Caco-2 (cell line): Measurements from ENCODE around the gene HPX. TPM values are rescaled to one million over a fixed set of nuclear protein-coding genes. Genes with fewer than 3 reads are reported as not detected.
A peak's percentile ranks its signal among the peaks of the same experiment; 100 is the strongest.

Experiments
- BruUV-seq: library from RNA; stranded (reverse); fragments of 400-500 nt; replicated peaks from 2 replicates; lab custom pipeline; 2021; lab: Mats Ljungman, UMichigan
- CTCF ChIA-PET: fragments of 300-600 bp; sonication (Branson Sonifier 250); formaldehyde crosslinking; loops from one replicate; lab custom pipeline; 2022; ENCODE audit warnings: antibody characterized with exemption; lab: Charles Lee
- POLR2A ChIA-PET: fragments of 300-600 bp; sonication (Branson Sonifier 250); formaldehyde crosslinking; loops from one replicate; lab custom pipeline; 2022; ENCODE audit warnings: antibody characterized with exemption; lab: Charles Lee
- DNase-seq, 2 experiments: peaks; one replicate each; pipeline versions ENCODE4 v3.0.0 to v3.0.0-alpha.2; 2020 to 2022
- H3K27me3 ChIP-seq: replicated peaks from 2 replicates; pipeline ENCODE4 v1.6.0; 2011; ENCODE audit warnings: low read length; ENCODE audit not compliant: control insufficient read depth, insufficient read depth
- H3K36me3 ChIP-seq: 2 replicates; pipeline ENCODE4 v1.5.1; 2011; ENCODE audit warnings: low read length; ENCODE audit not compliant: control insufficient read depth, insufficient read depth
- H3K4me1 ChIP-seq: fragments of 250-450 bp; sonication (Bioruptor Pico); 2 replicates; pipeline ENCODE4 v1.5.1; 2020; ENCODE audit warnings: mild to moderate bottlenecking
- H3K4me3 ChIP-seq: 2 replicates; pipeline ENCODE4 v1.5.1; 2011; ENCODE audit warnings: low read depth, mild to moderate bottlenecking, control low read depth, low read length
- H3K9me3 ChIP-seq: fragments of 250-450 bp; sonication (Bioruptor Pico); 2 replicates; pipeline ENCODE4 v1.5.1; 2020; ENCODE audit warnings: mild to moderate bottlenecking, moderate library complexity
- H3K27ac Mint-ChIP-seq: one replicate; pipeline ENCODE4 v1.8.0; 2022; ENCODE audit warnings: mixed read lengths; ENCODE audit not compliant: unreplicated experiment
- H3K27me3 Mint-ChIP-seq: one replicate; pipeline ENCODE4 v1.8.0; 2022; ENCODE audit warnings: mixed read lengths; ENCODE audit not compliant: insufficient read depth, unreplicated experiment
- H3K36me3 Mint-ChIP-seq: one replicate; pipeline ENCODE4 v1.8.0; 2022; ENCODE audit warnings: mild to moderate bottlenecking, mixed read lengths; ENCODE audit not compliant: insufficient read depth, unreplicated experiment
- H3K4me1 Mint-ChIP-seq: one replicate; pipeline ENCODE4 v1.8.0; 2022; ENCODE audit warnings: low read depth, mixed read lengths; ENCODE audit not compliant: unreplicated experiment
- H3K4me3 Mint-ChIP-seq: one replicate; pipeline ENCODE4 v1.8.0; 2022; ENCODE audit warnings: mild to moderate bottlenecking, moderate library complexity, mixed read lengths; ENCODE audit not compliant: unreplicated experiment
- H3K9me3 Mint-ChIP-seq: one replicate; pipeline ENCODE4 v1.8.0; 2022; ENCODE audit warnings: mixed read lengths; ENCODE audit not compliant: unreplicated experiment
- intact Hi-C: fragments of 100-400 bp; cut with micrococcal nuclease; formaldehyde crosslinking; loops from one replicate; pipeline ENCODE4 v1.10.0; 2022; ENCODE audit not compliant: unreplicated experiment
- total RNA-seq: library from RNA; stranded (reverse); gene quantifications from 2 replicates; pipeline ENCODE4 v1.2.3, GENCODE V29; 2022
- TF ChIP-seq, protein P1 (sequence below), 2 experiments: fragments of 200-600 bp in 1 of 2; IDR thresholded peaks; 1 replicate in 1 of 2; 2 replicates in 1 of 2; pipeline versions ENCODE4 v1.5.1 to v1.8.0; 2011 to 2022; ENCODE audit warnings: antibody characterized with exemption in 1 of 2, control low read depth in 1 of 2, inconsistent platforms in 1 of 2, low read depth in 1 of 2, low read length in 1 of 2, mild to moderate bottlenecking in 1 of 2, moderate library complexity in 1 of 2; ENCODE audit not compliant: insufficient read depth in 1 of 2, severe bottlenecking in 1 of 2, unreplicated experiment in 1 of 2

HPX gene
- total RNA-seq, 1 experiment from 2014 or later, result 10.7 TPM

DNA sequence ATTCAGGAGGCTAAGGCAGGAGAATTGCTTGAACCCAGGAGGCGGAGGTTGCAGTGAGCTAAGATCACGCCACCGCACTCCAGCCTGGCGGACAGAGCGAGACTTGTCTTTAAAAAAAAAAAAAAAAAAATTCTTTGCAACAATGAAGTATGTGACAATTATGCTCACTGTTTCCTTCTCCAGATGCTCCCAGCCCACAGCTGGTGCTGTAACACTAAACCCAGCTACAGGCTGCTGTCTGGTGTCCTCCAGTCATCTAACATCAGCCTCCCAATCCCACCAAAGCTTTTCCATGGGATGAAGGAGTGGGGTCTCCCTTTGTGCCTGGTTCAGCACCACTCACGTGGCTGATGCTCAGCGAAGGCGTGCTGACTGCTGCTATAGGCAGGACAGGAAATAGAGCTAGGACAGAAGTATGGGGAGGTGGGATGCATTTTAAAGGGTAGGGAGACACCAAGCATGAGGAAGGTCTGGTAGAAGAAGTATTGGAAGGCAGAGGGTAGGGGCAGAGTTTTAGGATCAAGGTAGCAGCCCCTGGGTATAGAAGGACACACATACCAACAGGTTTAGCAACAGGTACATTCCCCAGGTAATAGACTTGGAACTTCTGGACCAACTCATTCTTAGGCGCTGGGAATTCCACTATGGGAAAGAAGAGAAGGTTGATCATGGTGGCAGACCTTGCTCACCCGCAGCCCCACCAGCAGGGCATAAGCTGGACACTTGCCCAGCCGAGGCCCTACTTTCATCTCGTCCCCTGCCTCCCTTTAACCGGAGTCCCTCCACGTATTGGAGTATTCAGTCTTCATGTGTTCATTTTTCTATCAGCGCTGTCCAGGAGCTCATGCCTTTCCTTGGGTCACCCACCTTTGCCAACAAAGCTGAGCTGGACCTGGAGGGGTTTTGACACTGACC lies 40.1 kb downstream of the HPX start:
- Mint-ChIP-seq H3K27ac (peak overlapping the region; percentile 26), H3K4me3 (no peak overlapping the region), H3K4me1 (peaks cover 62% of the 10 kb centered on the region), H3K27me3 (no peaks in the 10 kb centered on the region), H3K9me3 (no peaks in the 10 kb centered on the region), H3K36me3 (peaks cover 21% of the 10 kb centered on the region)
- intact Hi-C loops, result no loop called here
- TF ChIP-seq, protein P1, sequence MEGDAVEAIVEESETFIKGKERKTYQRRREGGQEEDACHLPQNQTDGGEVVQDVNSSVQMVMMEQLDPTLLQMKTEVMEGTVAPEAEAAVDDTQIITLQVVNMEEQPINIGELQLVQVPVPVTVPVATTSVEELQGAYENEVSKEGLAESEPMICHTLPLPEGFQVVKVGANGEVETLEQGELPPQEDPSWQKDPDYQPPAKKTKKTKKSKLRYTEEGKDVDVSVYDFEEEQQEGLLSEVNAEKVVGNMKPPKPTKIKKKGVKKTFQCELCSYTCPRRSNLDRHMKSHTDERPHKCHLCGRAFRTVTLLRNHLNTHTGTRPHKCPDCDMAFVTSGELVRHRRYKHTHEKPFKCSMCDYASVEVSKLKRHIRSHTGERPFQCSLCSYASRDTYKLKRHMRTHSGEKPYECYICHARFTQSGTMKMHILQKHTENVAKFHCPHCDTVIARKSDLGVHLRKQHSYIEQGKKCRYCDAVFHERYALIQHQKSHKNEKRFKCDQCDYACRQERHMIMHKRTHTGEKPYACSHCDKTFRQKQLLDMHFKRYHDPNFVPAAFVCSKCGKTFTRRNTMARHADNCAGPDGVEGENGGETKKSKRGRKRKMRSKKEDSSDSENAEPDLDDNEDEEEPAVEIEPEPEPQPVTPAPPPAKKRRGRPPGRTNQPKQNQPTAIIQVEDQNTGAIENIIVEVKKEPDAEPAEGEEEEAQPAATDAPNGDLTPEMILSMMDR (IDR thresholded peaks at IDR 0.05; ENCODE audit: insufficient read depth in 1 of 2, low read depth in 1 of 2, low read length in 1 of 2, severe bottlenecking in 1 of 2, unreplicated experiment in 1 of 2), result no peak
- no TSS peak for BruUV-seq
- Histone ChIP-seq H3K36me3 (peaks cover 1% of the 10 kb centered on the region; the same call in 1 of the 2 replicates), H3K27me3 (no peaks in the 10 kb centered on the region), H3K9me3 (no peaks in the 10 kb centered on the region), H3K4me3 (no peak overlapping the region), H3K4me1 (peaks cover 55% of the 10 kb centered on the region)
- ChIA-PET POLR2A (interaction anchor here (0.6 kb wide), 1 partner anchor 72 kb away, joined by 6 read pairs; no protein-coding TSS in a partner anchor), CTCF (no interaction called here)
- no peak for DNase-seq

DNA sequence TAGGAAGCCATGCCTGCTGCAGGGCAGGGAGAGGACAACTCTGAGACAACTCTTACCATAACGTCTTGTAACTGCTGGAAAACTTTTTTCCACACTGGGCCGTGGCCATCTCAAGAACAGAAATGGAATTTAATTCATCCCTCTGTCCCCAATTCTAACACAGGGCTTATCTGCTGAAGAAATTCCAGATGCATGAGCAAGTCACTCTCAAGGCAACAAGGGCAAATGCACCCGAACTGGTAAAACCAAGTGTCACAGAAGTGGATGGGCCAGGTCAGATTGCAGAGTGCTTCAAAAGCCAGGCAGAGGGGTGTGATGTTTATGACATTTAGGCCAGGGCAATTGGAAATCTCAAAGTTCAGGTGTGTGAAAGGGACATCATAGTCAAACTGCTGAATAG lies 43.2 kb downstream of the HPX start:
- Mint-ChIP-seq H3K4me1 (peaks cover 56% of the 10 kb centered on the region), H3K9me3 (no peaks in the 10 kb centered on the region), H3K36me3 (peaks cover 29% of the 10 kb centered on the region), H3K27ac (peak overlapping the region; percentile 79), H3K27me3 (no peaks in the 10 kb centered on the region), H3K4me3 (peak overlapping the region; percentile 6)
- ChIA-PET POLR2A (no interaction called here), CTCF (no interaction called here)
- DNase-seq, result peak; percentile 74 to 83
- Histone ChIP-seq H3K36me3 (peaks cover 1% of the 10 kb centered on the region; the same call in 1 of the 2 replicates), H3K27me3 (no peaks in the 10 kb centered on the region), H3K4me3 (no peak overlapping the region), H3K9me3 (no peaks in the 10 kb centered on the region), H3K4me1 (peaks cover 35% of the 10 kb centered on the region)
- TF ChIP-seq, protein P1 (IDR thresholded peaks at IDR 0.05; ENCODE audit: insufficient read depth in 1 of 2, low read depth in 1 of 2, low read length in 1 of 2, severe bottlenecking in 1 of 2, unreplicated experiment in 1 of 2), result no peak
- no TSS peak for BruUV-seq
- intact Hi-C loops, result loop anchor here (1.0 to 10.0 kb wide), 4 partner anchors 7 to 217 kb away; partner anchors contain the start of genes SMPD1, TAF10 and TPP1

DNA sequence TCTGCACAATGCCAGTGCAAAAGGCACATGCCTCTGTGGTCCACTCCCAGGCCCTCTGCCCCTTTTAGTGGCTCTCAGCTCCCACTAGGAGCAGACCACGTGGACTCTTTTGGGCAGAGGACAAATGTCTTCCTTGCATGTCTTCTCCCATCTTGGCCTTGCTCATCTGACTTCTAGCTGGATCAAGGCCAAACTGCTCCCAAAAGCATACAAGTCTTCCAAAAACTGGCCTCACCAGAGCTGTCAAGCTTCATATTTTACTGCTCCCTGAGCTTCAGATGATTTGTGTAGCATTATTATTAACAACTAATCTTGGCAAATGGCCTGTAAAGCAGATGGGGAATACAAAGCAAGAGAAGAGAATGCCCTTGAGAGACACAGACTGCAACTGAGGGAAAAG lies 43.6 kb downstream of the HPX start:
- peak overlapping the region; percentile 6 for H3K4me3 Mint-ChIP-seq
- Histone ChIP-seq H3K9me3 (no peaks in the 10 kb centered on the region), H3K27me3 (no peaks in the 10 kb centered on the region), H3K36me3 (peaks cover 1% of the 10 kb centered on the region; the same call in 1 of the 2 replicates), H3K4me1 (peaks cover 35% of the 10 kb centered on the region), H3K4me3 (no peak overlapping the region)
- POLR2A ChIA-PET, result no interaction called here
- H3K27ac Mint-ChIP-seq, result peak overlapping the region; percentile 79
- no peaks in the 10 kb centered on the region for H3K9me3 Mint-ChIP-seq
- peaks cover 58% of the 10 kb centered on the region for H3K4me1 Mint-ChIP-seq
- TF ChIP-seq, protein P1 (IDR thresholded peaks at IDR 0.05; ENCODE audit: insufficient read depth in 1 of 2, low read depth in 1 of 2, low read length in 1 of 2, severe bottlenecking in 1 of 2, unreplicated experiment in 1 of 2), result no peak
- no peak for DNase-seq
- CTCF ChIA-PET, result no interaction called here
- H3K27me3 Mint-ChIP-seq, result no peaks in the 10 kb centered on the region
- intact Hi-C loops, result loop anchor here (1.0 to 10.0 kb wide), 3 partner anchors 8 to 218 kb away; partner anchors contain the start of genes TAF10 and TPP1
- peaks cover 30% of the 10 kb centered on the region for H3K36me3 Mint-ChIP-seq
- no TSS peak for BruUV-seq
